HFFc6 (cell line): ENCODE results near the gene RTN4R. TPM values are rescaled to one million over a fixed set of nuclear protein-coding genes. Genes with fewer than 3 reads are reported as not detected.
"Not testable (repeated sequence)": the region's sequence is repeated elsewhere in the genome, so short reads cannot be mapped to it uniquely, and the experiment has no call there.

ENCODE experiments used
- DNase-seq: peaks from one replicate; pipeline ENCODE4 v3.0.0-alpha.2; 2018
- H3K27ac Mint-ChIP-seq: 2 replicates; pipeline ENCODE4 v1.8.0; 2020; ENCODE audit warnings: mild to moderate bottlenecking, mixed read lengths
- H3K27me3 Mint-ChIP-seq: 2 replicates; pipeline ENCODE4 v1.8.0; 2021; ENCODE audit warnings: mild to moderate bottlenecking, moderate library complexity, mixed read lengths; ENCODE audit not compliant: insufficient read depth
- H3K36me3 Mint-ChIP-seq: 2 replicates; pipeline ENCODE4 v1.8.0; 2021; ENCODE audit warnings: low read depth, mixed read lengths
- H3K4me1 Mint-ChIP-seq: 2 replicates; pipeline ENCODE4 v1.8.0; 2020; ENCODE audit warnings: low read depth, mixed read lengths
- H3K4me3 Mint-ChIP-seq: 2 replicates; pipeline ENCODE4 v1.8.0; 2020; ENCODE audit warnings: mild to moderate bottlenecking, moderate library complexity, mixed read lengths
- H3K9me3 Mint-ChIP-seq: 2 replicates; pipeline ENCODE4 v1.8.0; 2020; ENCODE audit warnings: mild to moderate bottlenecking, mixed read lengths
- total RNA-seq, 6 experiments: library from RNA; stranded (reverse); fragmentation: NEBNext Ultra II Directional; extraction: Animal tissue kit (Norgen Biotek cat#: 25700); gene quantifications; 2 replicates in 1 of 6; 3 replicates in 5 of 6; pipeline ENCODE4 v1.2.3, GENCODE V29; 2021
- TF ChIP-seq, protein P1 (sequence below): fragments of 200-600 bp; sonication (generic); IDR thresholded peaks from 2 replicates; pipeline ENCODE4 v1.5.0; 2021; ENCODE audit warnings: antibody characterized with exemption, mild to moderate bottlenecking

Gene RTN4R
- total RNA-seq, 6 experiments from 2014 or later = 0.14 to 0.85 (median 0.35) TPM

GRCh38 chr22:20267441-20268278 lies 458 bp downstream of the RTN4R start:
- Mint-ChIP-seq H3K4me3 (no peak overlapping the region), H3K9me3 (no peaks in the 10 kb centered on the region), H3K27ac (no peak overlapping the region), H3K36me3 (no peaks in the 10 kb centered on the region), H3K4me1 (peaks cover 8% of the 10 kb centered on the region; the same call in 1 of the 2 replicates), H3K27me3 (peaks cover 3% of the 10 kb centered on the region)
- no peak for DNase-seq
- TF ChIP-seq, protein P1, sequence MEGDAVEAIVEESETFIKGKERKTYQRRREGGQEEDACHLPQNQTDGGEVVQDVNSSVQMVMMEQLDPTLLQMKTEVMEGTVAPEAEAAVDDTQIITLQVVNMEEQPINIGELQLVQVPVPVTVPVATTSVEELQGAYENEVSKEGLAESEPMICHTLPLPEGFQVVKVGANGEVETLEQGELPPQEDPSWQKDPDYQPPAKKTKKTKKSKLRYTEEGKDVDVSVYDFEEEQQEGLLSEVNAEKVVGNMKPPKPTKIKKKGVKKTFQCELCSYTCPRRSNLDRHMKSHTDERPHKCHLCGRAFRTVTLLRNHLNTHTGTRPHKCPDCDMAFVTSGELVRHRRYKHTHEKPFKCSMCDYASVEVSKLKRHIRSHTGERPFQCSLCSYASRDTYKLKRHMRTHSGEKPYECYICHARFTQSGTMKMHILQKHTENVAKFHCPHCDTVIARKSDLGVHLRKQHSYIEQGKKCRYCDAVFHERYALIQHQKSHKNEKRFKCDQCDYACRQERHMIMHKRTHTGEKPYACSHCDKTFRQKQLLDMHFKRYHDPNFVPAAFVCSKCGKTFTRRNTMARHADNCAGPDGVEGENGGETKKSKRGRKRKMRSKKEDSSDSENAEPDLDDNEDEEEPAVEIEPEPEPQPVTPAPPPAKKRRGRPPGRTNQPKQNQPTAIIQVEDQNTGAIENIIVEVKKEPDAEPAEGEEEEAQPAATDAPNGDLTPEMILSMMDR = no peak

DNA sequence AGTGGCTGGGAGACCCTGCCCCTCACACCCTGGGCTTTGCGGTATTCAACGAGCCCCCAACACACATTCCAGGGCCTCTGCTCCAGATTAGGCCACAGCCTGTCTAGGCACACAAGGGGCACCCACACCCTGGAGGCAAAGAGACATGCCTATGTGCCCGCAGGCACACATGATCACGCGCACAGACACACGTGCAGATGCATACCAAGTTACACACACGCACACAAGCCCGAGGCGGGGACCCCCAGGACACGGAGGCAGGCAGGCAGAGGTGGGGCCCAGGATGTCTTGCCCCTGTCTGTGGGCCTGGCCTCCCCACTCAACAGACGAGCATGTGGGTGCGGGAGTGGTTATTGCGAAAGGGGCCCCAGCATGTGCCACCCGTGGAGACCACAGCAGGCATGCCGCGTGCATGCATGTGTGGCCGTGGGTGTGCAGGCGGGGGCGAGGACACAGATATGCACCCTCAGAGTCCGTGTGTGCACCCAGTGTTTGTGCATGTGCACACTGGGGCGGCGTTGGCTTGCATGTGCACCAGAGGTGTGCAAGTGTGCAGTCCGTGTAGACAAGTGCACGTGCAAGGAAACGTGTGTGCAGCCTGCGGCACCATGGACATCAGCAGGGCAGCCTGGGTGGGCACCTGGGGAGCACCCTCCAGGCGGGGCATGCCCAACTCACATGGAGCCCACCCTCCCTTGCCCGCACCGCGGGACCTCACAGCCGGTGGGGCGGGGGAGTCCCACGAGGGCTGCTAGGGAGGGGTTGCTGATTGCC lies 1.3 kb downstream of the RTN4R start:
- not testable (repeated sequence) for DNase-seq, H3K4me3 Mint-ChIP-seq, H3K36me3 Mint-ChIP-seq

GRCh38 chr22:20265772-20266666 lies 2.1 kb downstream of the RTN4R start:
- not testable (repeated sequence) for H3K9me3 Mint-ChIP-seq, H3K36me3 Mint-ChIP-seq, DNase-seq, H3K4me1 Mint-ChIP-seq, H3K27me3 Mint-ChIP-seq, H3K27ac Mint-ChIP-seq, H3K4me3 Mint-ChIP-seq

More for the DNA sequence above, 1.3 kb downstream of the RTN4R start:
- H3K27ac Mint-ChIP-seq, H3K4me1 Mint-ChIP-seq, H3K9me3 Mint-ChIP-seq, H3K27me3 Mint-ChIP-seq: not testable (repeated sequence)

GRCh38 chr22:20264614-20265452 lies 3.3 kb downstream of the RTN4R start:
- Mint-ChIP-seq H3K27me3 (peaks cover 8% of the 10 kb centered on the region), H3K27ac (no peak overlapping the region), H3K4me1 (no peaks in the 10 kb centered on the region), H3K36me3 (no peaks in the 10 kb centered on the region), H3K9me3 (no peaks in the 10 kb centered on the region), H3K4me3 (no peak overlapping the region)
- DNase-seq = no peak
- TF ChIP-seq, protein P1 = no peak

GRCh38 chr22:20263404-20264281 lies 4.5 kb downstream of the RTN4R start:
- not testable (repeated sequence) for H3K27me3 Mint-ChIP-seq, DNase-seq, H3K27ac Mint-ChIP-seq, H3K36me3 Mint-ChIP-seq, H3K9me3 Mint-ChIP-seq, H3K4me1 Mint-ChIP-seq, H3K4me3 Mint-ChIP-seq

GRCh38 chr22:20262582-20263147 lies 5.5 kb downstream of the RTN4R start:
- Mint-ChIP-seq H3K36me3 (no peaks in the 10 kb centered on the region), H3K9me3 (no peaks in the 10 kb centered on the region), H3K4me3 (no peak overlapping the region), H3K27ac (no peak overlapping the region), H3K27me3 (peaks cover 8% of the 10 kb centered on the region), H3K4me1 (no peaks in the 10 kb centered on the region)
- DNase-seq = no peak
- TF ChIP-seq, protein P1 = no peak
